Measurements from ENCODE around the gene MGAT4D. TPM values are rescaled to one million over a fixed set of nuclear protein-coding genes. Genes with fewer than 3 reads are reported as not detected.
A peak's percentile ranks its signal among the peaks of the same experiment; 100 is the strongest.
"Not testable (repeated sequence)": the region's sequence is repeated elsewhere in the genome, so short reads cannot be mapped to it uniquely, and the experiment has no call there.

The MGAT4D gene
- total and polyA plus RNA-seq, 2 experiments from 2014 or later, result not detected

GRCh38 chr4:140523857-140524742 is 26.0 kb upstream of the MGAT4D start, which contains the start of gene ELMOD2:
ELMOD2 (plus strand) TSS chr4:140524168; CDS start chr4:140525429, 1,261 bp downstream.
- H3K9me3 ChIP-seq (ENCODE audit: low read depth), result no peaks in the 10 kb centered on the region
- DNase-seq (ENCODE audit: low spot score), result peak; percentile 99
- no peaks in the 10 kb centered on the region for H3K27me3 ChIP-seq
- 1% methylated on average over 70 of the region's 77 CpGs for WGBS (ENCODE audit: low lambda C conversion rate, missing lambda C conversion rate)
- no peaks in the 10 kb centered on the region for H4K20me1 ChIP-seq (ENCODE audit: insufficient read depth, poor library complexity, severe bottlenecking)
- H3K4me2 ChIP-seq, result peak within 1 kb of the TSS; percentile 75
- H3K9me2 ChIP-seq (replicated peaks; ENCODE audit: insufficient read depth), result no peaks in the 10 kb centered on the region
- no peaks in the 10 kb centered on the region for H3K36me3 ChIP-seq (replicated peaks; ENCODE audit: insufficient read depth, low read depth)
- peak within 1 kb of the TSS; percentile 60 for H2AFZ ChIP-seq
- H3K4me1 ChIP-seq (ENCODE audit: insufficient read depth), result peaks cover 5% of the 10 kb centered on the region
- H3K27ac ChIP-seq, result peak within 1 kb of the TSS; percentile 87
- peaks cover 17% of the 10 kb centered on the region for H3K79me2 ChIP-seq
- TF ChIP-seq CTCF (IDR thresholded peaks at IDR 0.05; ENCODE audit: poor library complexity) (peak; percentile 95), EZH2phosphoT487 (IDR thresholded peaks at IDR 0.05; ENCODE audit: low read depth, severe bottlenecking, unreplicated experiment) (no peak), EZH2 (IDR thresholded peaks at IDR 0.05; ENCODE audit: borderline replicate concordance) (no peak)
- H3K4me3 ChIP-seq, result peak within 1 kb of the TSS; percentile 34

- no peaks in the 10 kb centered on the region for H3K27me3 ChIP-seq
- TF ChIP-seq EZH2phosphoT487 (IDR thresholded peaks at IDR 0.05; ENCODE audit: low read depth, severe bottlenecking, unreplicated experiment), result no peak
- no peak for TF ChIP-seq CTCF (IDR thresholded peaks at IDR 0.05; ENCODE audit: poor library complexity)
- no peak for TF ChIP-seq EZH2 (IDR thresholded peaks at IDR 0.05; ENCODE audit: borderline replicate concordance)
- no peak for DNase-seq (ENCODE audit: low spot score)
- H3K9me2 ChIP-seq (replicated peaks; ENCODE audit: insufficient read depth), result no peaks in the 10 kb centered on the region
- 41% methylated on average over 8 of the region's 8 CpGs for WGBS (ENCODE audit: low lambda C conversion rate, missing lambda C conversion rate)
- peaks cover 17% of the 10 kb centered on the region for H3K79me2 ChIP-seq
- H3K9me3 ChIP-seq (ENCODE audit: low read depth), result no peaks in the 10 kb centered on the region
- peaks cover 5% of the 10 kb centered on the region for H3K4me1 ChIP-seq (ENCODE audit: insufficient read depth)
- no peaks in the 10 kb centered on the region for H3K36me3 ChIP-seq (replicated peaks; ENCODE audit: insufficient read depth, low read depth)
- peak overlapping the region; percentile 70 for H3K4me2 ChIP-seq
- no peak overlapping the region for H3K27ac ChIP-seq
- peak overlapping the region; percentile 5 for H3K4me3 ChIP-seq
- peak overlapping the region; percentile 58 for H2AFZ ChIP-seq
- no peaks in the 10 kb centered on the region for H4K20me1 ChIP-seq (ENCODE audit: insufficient read depth, poor library complexity, severe bottlenecking)
These were observed 25.3 kb upstream of the MGAT4D start for GRCh38 chr4:140523370-140523856.

- no peaks in the 10 kb centered on the region for H3K27me3 ChIP-seq
- no peaks in the 10 kb centered on the region for H3K4me1 ChIP-seq (ENCODE audit: insufficient read depth)
- H4K20me1 ChIP-seq (ENCODE audit: insufficient read depth, poor library complexity, severe bottlenecking), result no peaks in the 10 kb centered on the region
- no peak for TF ChIP-seq EZH2 (IDR thresholded peaks at IDR 0.05; ENCODE audit: borderline replicate concordance)
- TF ChIP-seq EZH2phosphoT487 (IDR thresholded peaks at IDR 0.05; ENCODE audit: low read depth, severe bottlenecking, unreplicated experiment), result no peak
- no peak for TF ChIP-seq CTCF (IDR thresholded peaks at IDR 0.05; ENCODE audit: poor library complexity)
- H3K4me2 ChIP-seq, result no peak overlapping the region
- no peak overlapping the region for H3K27ac ChIP-seq
- DNase-seq (ENCODE audit: low spot score), result no peak
- 30% methylated on average over 1 of the region's 1 CpG for whole genome bisulfite sequencing (ENCODE audit: low lambda C conversion rate, missing lambda C conversion rate)
- no peaks in the 10 kb centered on the region for H3K36me3 ChIP-seq (replicated peaks; ENCODE audit: insufficient read depth, low read depth)
- no peak overlapping the region for H3K4me3 ChIP-seq
- H2AFZ ChIP-seq, result no peak overlapping the region
- no peaks in the 10 kb centered on the region for H3K79me2 ChIP-seq
- H3K9me3 ChIP-seq (ENCODE audit: low read depth), result no peaks in the 10 kb centered on the region
- no peaks in the 10 kb centered on the region for H3K9me2 ChIP-seq (replicated peaks; ENCODE audit: insufficient read depth)
These were observed 17.3 kb upstream of the MGAT4D start for GRCh38 chr4:140515423-140515822.

- not testable (repeated sequence) for H3K36me3 ChIP-seq (replicated peaks; ENCODE audit: insufficient read depth, low read depth); H3K4me2 ChIP-seq; H2AFZ ChIP-seq; H3K9me3 ChIP-seq (ENCODE audit: low read depth); H3K9me2 ChIP-seq (replicated peaks; ENCODE audit: insufficient read depth); DNase-seq (ENCODE audit: low spot score); H3K79me2 ChIP-seq; H3K27me3 ChIP-seq; H3K4me1 ChIP-seq (ENCODE audit: insufficient read depth); H3K27ac ChIP-seq; H3K4me3 ChIP-seq; H4K20me1 ChIP-seq (ENCODE audit: insufficient read depth, poor library complexity, severe bottlenecking)
- WGBS (ENCODE audit: low lambda C conversion rate, missing lambda C conversion rate), result 93% methylated on average over 5 of the region's 5 CpGs
These were observed 15.7 kb upstream of the MGAT4D start for GRCh38 chr4:140513765-140514164.
